T-cell (primary cell): Measurements from ENCODE around the gene COA5. TPM values are rescaled to one million over a fixed set of nuclear protein-coding genes. Genes with fewer than 3 reads are reported as not detected.

Experiments
- ATAC-seq, 4 experiments: fragments of 200-7000 bp in 3 of 4; fragments of 150-1000 bp in 1 of 4; cut with Tn5 transposase; replicated peaks in 1 of 4; 1 replicate in 3 of 4; 2 replicates in 1 of 4; pipeline ENCODE4 v1.10.0; 2021; ENCODE audit warnings: moderate library complexity in 3 of 4, mild to moderate bottlenecking in 2 of 4, moderate number of reproducible peaks in 1 of 4
- CTCF ChIA-PET, 2 donors: fragments of 300-600 bp; sonication (Branson Sonifier 250); formaldehyde crosslinking; loops; one replicate each; lab custom pipeline; 2022; ENCODE audit warnings: antibody characterized with exemption in 2 of 2; lab: Charles Lee
- POLR2A ChIA-PET, 2 donors: fragments of 300-600 bp; sonication (Branson Sonifier 250); formaldehyde crosslinking; loops; one replicate each; lab custom pipeline; 2022; ENCODE audit warnings: antibody characterized with exemption in 2 of 2; lab: Charles Lee
- DNase-seq, 35 experiments: peaks; one replicate each; pipeline versions ENCODE4 v3.0.0 to v3.0.0-alpha.2; 2013 to 2023
- H3K27ac ChIP-seq: one replicate; pipeline ENCODE4 v1.5.1; 2013; ENCODE audit warnings: low read length
- H3K27me3 ChIP-seq, 2 experiments: replicated peaks in 1 of 2; 1 replicate in 1 of 2; 2 replicates in 1 of 2; pipeline versions ENCODE4 v1.6.1 to v1.7.0; 2013; ENCODE audit warnings: low read length in 1 of 2, mixed read lengths in 1 of 2; ENCODE audit not compliant: control insufficient read depth in 2 of 2, insufficient read depth in 2 of 2; ENCODE audit errors: extremely low read depth in 1 of 2
- H3K36me3 ChIP-seq, 2 donors: 1 replicate in 1 of 2; 2 replicates in 1 of 2; pipeline versions ENCODE4 v1.6.1 to v1.7.0; 2013; ENCODE audit warnings: low read length in 1 of 2; ENCODE audit not compliant: control insufficient read depth in 2 of 2, insufficient read depth in 1 of 2; ENCODE audit errors: extremely low read depth in 1 of 2
- H3K4me1 ChIP-seq, 2 experiments: 1 replicate in 1 of 2; 2 replicates in 1 of 2; pipeline versions ENCODE4 v1.6.1 to v1.7.0; 2013; ENCODE audit warnings: low read length in 2 of 2, mixed read lengths in 1 of 2; ENCODE audit not compliant: insufficient read depth in 2 of 2, control insufficient read depth in 1 of 2; ENCODE audit errors: extremely low read depth in 1 of 2
- H3K4me3 ChIP-seq, 2 donors: 1 replicate in 1 of 2; 2 replicates in 1 of 2; pipeline versions ENCODE4 v1.5.1 to v1.7.0; 2013; ENCODE audit warnings: mild to moderate bottlenecking in 2 of 2, low read length in 1 of 2, moderate library complexity in 1 of 2; ENCODE audit not compliant: control insufficient read depth in 1 of 2; ENCODE audit errors: extremely low read depth in 1 of 2
- H3K9me3 ChIP-seq: 2 replicates; pipeline ENCODE4 v1.7.0; 2013
- H3K27ac Mint-ChIP-seq, 2 donors: one replicate each; pipeline ENCODE4 v1.8.0; 2020 to 2021; ENCODE audit warnings: mild to moderate bottlenecking in 2 of 2, mixed read lengths in 2 of 2
- H3K27me3 Mint-ChIP-seq, 2 donors: one replicate each; pipeline ENCODE4 v1.8.0; 2021 to 2022; ENCODE audit warnings: mixed read lengths in 2 of 2
- H3K36me3 Mint-ChIP-seq: one replicate; pipeline ENCODE4 v1.8.0; 2021; ENCODE audit warnings: mixed read lengths
- H3K4me1 Mint-ChIP-seq, 3 donors: one replicate each; pipeline ENCODE4 v1.8.0; 2020 to 2022; ENCODE audit warnings: mixed read lengths in 3 of 3, mild to moderate bottlenecking in 1 of 3
- H3K4me3 Mint-ChIP-seq, 3 donors: one replicate each; pipeline ENCODE4 v1.8.0; 2020 to 2022; ENCODE audit warnings: mild to moderate bottlenecking in 3 of 3, mixed read lengths in 3 of 3, moderate library complexity in 3 of 3
- H3K9me3 Mint-ChIP-seq, 3 donors: one replicate each; pipeline ENCODE4 v1.8.0; 2020 to 2022; ENCODE audit warnings: mixed read lengths in 3 of 3
- WGBS: methylation state at CpG from one replicate; pipeline ENCODE4 v1.1.5; 2013; ENCODE audit warnings: missing lambda C conversion rate; ENCODE audit not compliant: insufficient coverage; 5-methylcytosine and 5-hydroxymethylcytosine counted together
- total RNA-seq, 35 experiments: library from RNA in 6 of 35; stranded (reverse) in 6 of 35; fragments of 120-200 nt in 1 of 35; gene quantifications; one replicate each; pipeline versions ENCODE4 v1.2.1 to v1.2.4 and lab custom pipeline; 2013 to 2026

Gene COA5
- total RNA-seq, 5 donors from 2014 or later (not counting 1 experiment from before 2014, with no cell fraction given) = 24.6 to 45.8 (median 39.9) TPM

DNA sequence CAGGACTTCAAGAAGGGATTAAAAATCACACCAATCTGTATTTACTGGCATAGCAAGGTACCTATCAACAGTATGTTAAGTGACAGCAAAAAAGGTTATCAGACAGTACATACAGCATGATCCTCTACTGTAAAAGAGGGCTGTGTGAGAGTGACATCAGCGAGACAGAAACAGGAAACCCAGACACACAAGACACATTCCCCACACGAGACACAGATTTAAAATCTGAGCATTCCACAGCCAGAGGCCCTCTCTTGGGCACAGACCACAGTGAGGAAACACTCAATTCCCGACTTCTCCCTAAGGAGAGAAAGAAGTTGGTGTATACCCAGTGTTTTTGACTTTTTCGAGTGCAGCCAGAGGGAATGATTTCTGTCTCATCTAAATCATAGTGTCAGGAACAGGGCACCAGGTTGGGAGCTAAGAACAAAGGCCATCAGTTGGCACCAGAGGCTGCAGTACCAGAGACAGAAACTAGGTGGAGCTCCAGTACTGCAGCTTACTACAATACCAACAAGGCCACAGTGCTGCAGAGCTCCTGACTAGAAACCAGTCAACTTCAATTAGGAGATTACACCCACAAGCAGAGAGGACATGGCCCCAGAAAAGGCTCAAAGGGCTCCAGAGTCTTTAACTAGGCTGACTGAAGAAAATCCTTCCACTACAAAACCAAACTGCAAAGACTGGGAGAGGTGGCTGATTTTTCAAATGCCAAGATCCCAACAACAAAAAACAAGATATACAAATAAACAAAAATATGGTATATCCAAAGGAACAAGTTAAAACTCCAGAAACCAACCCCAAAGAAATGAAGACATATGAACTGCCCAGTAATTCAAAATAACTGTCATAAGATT is 41.1 kb upstream of the COA5 start:
- DNase-seq (peak; percentile 58 to 92 (median 77)), ATAC-seq (peak; percentile 91 to 95 (median 93))
- H3K27me3 ChIP-seq = no peaks in the 10 kb centered on the region
- Mint-ChIP-seq H3K4me1 (peaks cover 55 to 71% (median 60%) of the 10 kb centered on the region in 3 donors), H3K9me3 (peaks cover 6 to 16% (median 7%) of the 10 kb centered on the region in 3 donors), H3K4me3 (peak overlapping the region; percentile 1 to 39 (median 13)), H3K27ac (peak overlapping the region; percentile 88 to 92), H3K27me3 (no peaks in the 10 kb centered on the region), H3K36me3 (peaks cover 67% of the 10 kb centered on the region)
- POLR2A ChIA-PET = interaction anchor here in 1 of 2 donors (0.6 kb wide), 1 partner anchor 78 kb away, joined by 3 read pairs; no protein-coding TSS in a partner anchor
- H3K9me3 ChIP-seq = no peaks in the 10 kb centered on the region
- WGBS = no CpG with 5 or more reads among the region's 4 CpGs
- no peak overlapping the region for H3K4me3 ChIP-seq
- CTCF ChIA-PET = interaction anchor here (0.5 to 1.9 kb wide), 46 partner anchors 10 to 531 kb away, joined by 3 to 47 read pairs (median 4); partner anchors contain the start of genes MGAT4A (in 1 of the 2) and MITD1 (in 1 of the 2)
- peaks cover 9 to 56% of the 10 kb centered on the region in 2 donors for H3K36me3 ChIP-seq
- H3K4me1 ChIP-seq = peaks cover 25 to 28% of the 10 kb centered on the region in 2 experiments
- peak overlapping the region; percentile 31 for H3K27ac ChIP-seq

DNA sequence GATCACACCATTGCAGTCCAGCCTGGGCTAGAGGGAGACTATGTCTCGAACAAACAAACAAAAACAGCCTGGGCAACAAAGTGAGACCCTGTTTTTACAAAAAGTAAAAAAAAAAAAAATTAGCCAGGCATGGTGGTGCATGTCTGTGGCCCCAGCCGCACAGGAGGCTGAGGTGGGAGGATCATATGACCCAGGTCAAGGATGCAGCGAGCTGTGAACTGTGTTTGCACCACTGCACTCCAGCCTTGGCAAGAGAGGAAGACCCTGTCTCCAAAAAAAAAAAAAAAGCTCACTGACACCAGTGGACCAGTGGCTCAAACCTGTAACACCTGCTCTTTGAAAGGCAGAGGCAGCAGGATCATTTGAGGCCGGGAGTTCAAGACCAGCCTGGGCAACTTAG is 40.1 kb upstream of the COA5 start:
- CTCF ChIA-PET = interaction anchor here in 1 of 2 donors (0.9 to 1.9 kb wide), 8 partner anchors 10 to 192 kb away, joined by 3 to 47 read pairs (median 4); partner anchors contain the start of gene MGAT4A
- no peak for ATAC-seq
- Mint-ChIP-seq H3K4me3 (peak overlapping the region in 1 of 3 donors; percentile 39), H3K36me3 (peaks cover 67% of the 10 kb centered on the region), H3K27ac (peak overlapping the region in 1 of 2 donors; percentile 27), H3K27me3 (no peaks in the 10 kb centered on the region), H3K9me3 (peaks cover 6 to 16% (median 7%) of the 10 kb centered on the region in 3 donors), H3K4me1 (peaks cover 46 to 68% (median 59%) of the 10 kb centered on the region in 3 donors)
- WGBS = 92% methylated on average over 2 of the region's 4 CpGs
- Histone ChIP-seq H3K36me3 (peaks cover 9 to 65% of the 10 kb centered on the region in 2 donors), H3K27me3 (no peaks in the 10 kb centered on the region), H3K9me3 (no peaks in the 10 kb centered on the region), H3K4me3 (no peak overlapping the region), H3K4me1 (peaks cover 16 to 28% of the 10 kb centered on the region in 2 experiments), H3K27ac (no peak overlapping the region)
- POLR2A ChIA-PET = interaction anchor here in 1 of 2 donors (0.5 to 0.6 kb wide), 2 partner anchors 46 to 79 kb away, joined by 3 to 7 read pairs; no protein-coding TSS in a partner anchor
- no peak for DNase-seq

DNA sequence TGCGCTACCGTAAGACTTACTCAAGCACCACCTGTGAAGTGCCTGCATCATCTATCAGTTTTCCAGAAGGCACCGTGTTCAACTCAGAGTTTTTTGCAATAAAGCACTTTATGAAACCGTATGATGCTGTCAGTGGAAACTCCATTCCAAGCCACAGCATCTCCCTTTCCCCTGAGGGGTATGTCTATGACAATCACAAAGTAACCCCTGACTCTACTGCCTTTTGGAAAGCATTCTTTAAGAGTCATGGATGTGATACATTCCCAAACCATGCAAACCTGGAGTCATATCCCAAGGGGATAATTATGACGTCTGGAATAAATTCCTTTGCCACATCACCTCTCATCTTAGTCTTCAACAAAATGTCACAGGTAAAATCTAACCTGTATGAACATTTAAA is 39.3 kb upstream of the COA5 start:
- Histone ChIP-seq H3K27ac (no peak overlapping the region), H3K4me3 (no peak overlapping the region), H3K27me3 (no peaks in the 10 kb centered on the region), H3K36me3 (peaks cover 9 to 70% of the 10 kb centered on the region in 2 donors), H3K9me3 (no peaks in the 10 kb centered on the region), H3K4me1 (peaks cover 11 to 26% of the 10 kb centered on the region in 2 experiments)
- H3K27me3 Mint-ChIP-seq = no peaks in the 10 kb centered on the region
- WGBS = 90% methylated on average over 3 of the region's 5 CpGs
- ChIA-PET CTCF (interaction anchor here in 1 of 2 donors (0.6 kb wide), 1 partner anchor 135 kb away, joined by 3 read pairs; no protein-coding TSS in a partner anchor), POLR2A (no interaction called here)
- DNase-seq (no peak), ATAC-seq (no peak)
- H3K36me3 Mint-ChIP-seq = peaks cover 64% of the 10 kb centered on the region
- H3K9me3 Mint-ChIP-seq = peaks cover 6 to 16% (median 7%) of the 10 kb centered on the region in 3 donors
- no peak overlapping the region for H3K4me3 Mint-ChIP-seq
- peaks cover 38 to 61% (median 55%) of the 10 kb centered on the region in 3 donors for H3K4me1 Mint-ChIP-seq
- peak overlapping the region in 1 of 2 donors; percentile 27 for H3K27ac Mint-ChIP-seq

DNA sequence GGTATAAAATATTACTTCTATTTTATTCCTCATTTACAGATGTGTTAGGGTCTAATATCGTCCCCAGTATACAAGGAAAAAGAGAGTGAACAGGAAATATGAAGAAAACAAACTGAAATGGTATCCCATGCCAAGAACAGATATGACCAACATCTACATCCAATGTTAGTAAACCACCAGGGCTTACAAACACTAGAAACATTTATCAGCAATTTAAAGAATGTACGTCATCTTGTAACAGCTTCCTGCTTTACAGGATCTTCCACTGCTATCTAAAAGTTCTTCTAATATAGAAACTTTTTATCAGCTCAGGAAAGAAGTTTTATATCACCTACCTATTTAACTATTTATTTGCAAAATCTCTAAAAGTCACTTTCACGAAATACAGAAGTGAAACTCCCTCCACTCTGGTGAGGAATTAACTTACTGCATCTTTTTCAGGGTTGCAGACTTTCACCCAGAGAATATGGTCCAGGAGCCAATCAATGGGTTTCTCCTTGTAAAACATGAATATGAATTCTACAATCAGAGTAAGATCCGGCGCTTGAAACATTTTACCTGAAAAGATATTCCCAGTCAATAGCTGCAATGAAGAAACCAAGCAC is 35.3 kb upstream of the COA5 start:
- no peak for ATAC-seq
- WGBS = 100% methylated on average over 2 of the region's 5 CpGs
- Mint-ChIP-seq H3K4me3 (no peak overlapping the region), H3K27me3 (no peaks in the 10 kb centered on the region), H3K4me1 (peaks cover 11 to 38% (median 34%) of the 10 kb centered on the region in 3 donors), H3K27ac (peak overlapping the region; percentile 31 to 73), H3K9me3 (no peaks in the 10 kb centered on the region), H3K36me3 (peaks cover 47% of the 10 kb centered on the region)
- Histone ChIP-seq H3K27me3 (no peaks in the 10 kb centered on the region), H3K4me1 (peaks cover 3 to 9% of the 10 kb centered on the region in 2 experiments), H3K4me3 (no peak overlapping the region), H3K9me3 (no peaks in the 10 kb centered on the region), H3K27ac (no peak overlapping the region), H3K36me3 (peaks cover 9 to 83% of the 10 kb centered on the region in 2 donors)
- POLR2A ChIA-PET = no interaction called here
- DNase-seq = no peak
- CTCF ChIA-PET = interaction anchor here in 1 of 2 donors (1.2 kb wide), 1 partner anchor 194 kb away, joined by 3 read pairs; no protein-coding TSS in a partner anchor

DNA sequence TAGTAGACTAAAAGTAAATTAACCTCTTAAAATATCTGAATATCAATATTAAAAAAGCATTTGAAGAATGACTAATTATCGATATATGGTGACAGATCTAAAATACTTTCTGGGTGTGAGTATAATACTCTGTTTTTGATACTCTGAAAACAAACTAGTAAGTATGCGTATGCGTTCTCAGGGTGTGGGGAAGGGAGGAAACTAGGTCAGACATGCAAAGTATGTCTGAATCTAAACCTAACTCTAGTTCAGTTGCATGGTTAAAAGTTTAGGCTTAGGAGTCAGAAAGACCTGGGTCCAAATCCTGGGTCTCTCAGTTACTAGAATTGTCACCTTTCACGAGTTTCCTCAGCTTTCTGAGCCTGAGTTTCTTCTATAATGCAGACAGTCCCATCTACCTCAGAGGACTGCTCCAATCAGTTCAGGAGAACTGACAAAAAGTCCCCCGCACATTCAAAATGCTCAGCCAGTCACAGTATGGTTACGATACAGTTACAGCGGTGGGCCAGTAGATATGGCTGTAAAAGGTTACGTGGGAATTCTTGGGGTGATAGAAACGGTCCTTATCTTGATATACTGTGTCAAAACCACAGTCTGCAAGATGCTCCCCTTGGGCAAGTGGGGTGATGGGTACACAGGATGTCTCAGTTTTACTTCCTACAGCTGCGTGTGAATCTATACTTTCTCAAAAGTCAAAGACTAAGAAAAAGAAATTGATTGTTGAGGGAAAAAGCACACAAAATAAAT is 29.3 kb upstream of the COA5 start:
- 3% methylated on average over 4 of the region's 10 CpGs for WGBS
- peak overlapping the region in 1 of 2 donors; percentile 1 for H3K4me3 ChIP-seq
- Mint-ChIP-seq H3K9me3 (no peaks in the 10 kb centered on the region), H3K27ac (peak overlapping the region; percentile 85 to 91), H3K36me3 (peaks cover 37% of the 10 kb centered on the region), H3K4me3 (peak overlapping the region; percentile 46 to 60 (median 58)), H3K27me3 (no peaks in the 10 kb centered on the region), H3K4me1 (peaks cover 47 to 51% (median 49%) of the 10 kb centered on the region in 3 donors)
- no peaks in the 10 kb centered on the region for H3K9me3 ChIP-seq
- H3K27ac ChIP-seq = peak overlapping the region; percentile 77
- H3K36me3 ChIP-seq = peaks cover 7 to 75% of the 10 kb centered on the region in 2 donors
- ChIA-PET CTCF (interaction anchor here in 1 of 2 donors (0.6 to 1.3 kb wide), 2 partner anchors 12 to 13 kb away, joined by 3 to 4 read pairs; no protein-coding TSS in a partner anchor), POLR2A (interaction anchor here in 1 of 2 donors (0.5 kb wide), 1 partner anchor 83 kb away, joined by 3 read pairs; no protein-coding TSS in a partner anchor)
- DNase-seq (peak in 34 of 35 experiments; percentile 14 to 84 (median 53)), ATAC-seq (peak; percentile 76 to 88 (median 82))
- no peaks in the 10 kb centered on the region for H3K27me3 ChIP-seq
- H3K4me1 ChIP-seq = peaks cover 29 to 40% of the 10 kb centered on the region in 2 experiments
